Measurements from ENCODE around the gene ANGPTL7.
"Not testable (repeated sequence)": the region's sequence is repeated elsewhere in the genome, so short reads cannot be mapped to it uniquely, and the experiment has no call there.

Gene ANGPTL7

DNA sequence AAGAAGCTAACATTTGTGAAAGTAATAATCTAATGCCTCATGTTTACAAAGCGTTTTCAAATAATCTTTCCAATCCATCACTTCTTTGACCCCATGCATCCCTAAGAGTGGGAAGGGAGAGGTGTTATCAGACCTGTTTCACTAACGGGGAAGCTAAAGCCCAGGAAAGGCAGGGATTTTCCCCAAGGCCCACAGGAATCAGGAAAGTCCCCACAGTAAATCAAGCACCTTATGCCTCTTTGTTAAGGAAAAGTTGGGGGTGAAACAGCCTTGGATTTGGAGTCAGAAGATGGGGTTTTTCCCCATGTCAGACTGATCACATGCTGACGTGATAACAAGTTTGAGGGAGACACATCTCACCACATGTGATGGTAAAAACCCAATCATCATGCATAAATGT, 20.0 kb upstream of the ANGPTL7 start:
- DNase-seq (ENCODE audit: low read depth, low spot score): no peak

DNA sequence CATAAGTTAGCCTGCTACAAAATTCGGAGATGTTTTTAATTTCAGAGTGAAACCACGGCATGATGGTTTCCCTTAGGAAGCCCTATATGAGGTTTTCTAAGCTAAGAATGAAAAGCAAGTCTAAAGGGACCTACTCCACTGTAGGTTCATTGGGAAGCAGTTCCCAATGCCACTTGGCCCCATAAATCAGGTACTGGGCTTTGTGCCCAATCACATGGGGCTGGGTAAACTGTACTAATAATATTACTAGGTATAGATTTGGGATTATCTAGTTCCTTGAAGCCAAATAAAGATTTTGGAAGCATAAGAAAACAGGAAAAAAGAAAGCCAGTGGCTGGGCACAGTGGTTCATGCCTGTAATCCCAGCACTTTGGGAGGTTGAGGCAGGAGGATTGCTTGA, 19.1 kb upstream of the ANGPTL7 start:
- DNase-seq (ENCODE audit: low read depth, low spot score): no peak

DNA sequence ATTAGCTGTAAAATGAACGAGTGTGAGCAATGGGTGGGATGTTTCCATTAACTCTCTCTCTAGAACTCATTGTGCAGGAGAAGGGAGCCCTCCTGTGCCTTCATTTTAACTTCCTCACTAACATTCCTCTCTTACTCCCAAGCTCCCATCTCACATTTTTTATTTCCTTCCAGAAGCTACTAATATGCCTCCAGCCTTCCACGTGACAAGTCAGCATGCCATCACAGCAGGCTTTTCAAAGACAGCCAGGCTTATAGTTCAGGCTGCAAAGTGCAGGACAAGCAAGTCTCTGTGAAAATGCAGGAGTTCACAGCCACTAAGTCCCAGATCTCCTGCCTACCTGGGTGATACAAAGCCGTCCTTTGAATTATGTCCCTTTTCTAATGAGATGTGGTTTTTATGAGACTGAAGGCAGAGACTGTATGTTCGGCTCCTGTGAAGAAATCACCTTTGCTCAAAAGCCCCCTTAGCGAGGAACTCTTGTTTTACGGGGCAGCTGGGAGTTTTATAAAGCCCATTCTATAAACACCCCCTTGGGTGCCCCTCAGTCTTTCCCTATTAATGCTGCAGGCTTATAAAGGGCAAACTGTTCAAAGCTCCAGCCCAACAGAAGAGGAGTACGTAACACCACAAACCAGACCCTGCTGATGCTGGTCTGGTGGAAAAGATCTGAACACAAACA, 14.8 kb upstream of the ANGPTL7 start:
- DNase-seq (ENCODE audit: low read depth, low spot score): no peak

DNA sequence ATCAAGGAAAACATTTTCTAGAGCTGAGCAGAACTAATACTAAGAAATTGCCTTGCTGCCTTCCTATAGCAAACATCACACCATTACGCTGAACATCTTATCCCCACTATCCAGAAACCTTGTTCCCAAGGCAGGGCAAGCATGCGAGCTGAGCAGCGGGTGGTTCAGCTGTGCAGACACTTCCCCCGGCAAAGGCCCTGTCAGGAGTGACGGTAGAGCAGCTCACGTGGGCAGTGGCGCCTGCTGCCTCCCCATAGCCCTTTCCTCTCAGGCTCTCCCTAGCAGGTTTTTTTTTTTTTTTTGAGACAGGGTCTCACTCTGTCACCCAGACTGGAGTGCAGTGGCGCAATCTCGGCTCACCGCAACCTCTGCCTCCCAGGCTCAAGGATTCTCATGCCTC, 13.7 kb upstream of the ANGPTL7 start:
- no peak for DNase-seq (ENCODE audit: low read depth, low spot score)

DNA sequence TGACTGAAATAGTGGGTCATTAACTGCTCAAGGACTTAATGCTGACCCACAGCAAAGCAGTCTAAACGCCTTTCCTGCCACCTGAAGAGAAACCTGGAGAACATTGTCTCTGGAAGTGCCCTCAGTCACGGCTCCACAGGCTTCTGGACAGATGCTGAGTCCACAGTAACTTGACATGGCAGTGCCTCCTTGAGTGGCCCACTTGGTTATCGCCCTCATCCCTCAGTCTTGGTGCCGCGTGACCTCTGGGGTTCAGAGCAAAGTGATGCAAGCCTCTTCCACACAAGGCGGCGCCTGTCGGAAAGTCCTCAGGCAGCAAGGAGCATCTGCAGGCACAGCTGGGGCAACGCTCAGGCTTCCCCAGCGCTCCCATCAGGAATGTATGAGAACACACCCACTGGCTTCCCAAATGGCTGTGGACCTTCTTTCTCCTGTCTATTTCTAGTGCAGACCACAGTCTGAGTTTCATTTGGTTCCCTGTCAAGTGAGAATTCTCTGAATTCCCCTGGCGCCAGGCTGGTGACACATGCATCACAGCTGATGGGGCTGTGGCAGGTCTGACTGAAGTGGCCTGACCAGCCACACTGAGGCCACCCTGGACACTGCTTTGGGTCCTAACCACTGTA, 13.0 kb upstream of the ANGPTL7 start:
- no peak for DNase-seq (ENCODE audit: low read depth, low spot score)

DNA sequence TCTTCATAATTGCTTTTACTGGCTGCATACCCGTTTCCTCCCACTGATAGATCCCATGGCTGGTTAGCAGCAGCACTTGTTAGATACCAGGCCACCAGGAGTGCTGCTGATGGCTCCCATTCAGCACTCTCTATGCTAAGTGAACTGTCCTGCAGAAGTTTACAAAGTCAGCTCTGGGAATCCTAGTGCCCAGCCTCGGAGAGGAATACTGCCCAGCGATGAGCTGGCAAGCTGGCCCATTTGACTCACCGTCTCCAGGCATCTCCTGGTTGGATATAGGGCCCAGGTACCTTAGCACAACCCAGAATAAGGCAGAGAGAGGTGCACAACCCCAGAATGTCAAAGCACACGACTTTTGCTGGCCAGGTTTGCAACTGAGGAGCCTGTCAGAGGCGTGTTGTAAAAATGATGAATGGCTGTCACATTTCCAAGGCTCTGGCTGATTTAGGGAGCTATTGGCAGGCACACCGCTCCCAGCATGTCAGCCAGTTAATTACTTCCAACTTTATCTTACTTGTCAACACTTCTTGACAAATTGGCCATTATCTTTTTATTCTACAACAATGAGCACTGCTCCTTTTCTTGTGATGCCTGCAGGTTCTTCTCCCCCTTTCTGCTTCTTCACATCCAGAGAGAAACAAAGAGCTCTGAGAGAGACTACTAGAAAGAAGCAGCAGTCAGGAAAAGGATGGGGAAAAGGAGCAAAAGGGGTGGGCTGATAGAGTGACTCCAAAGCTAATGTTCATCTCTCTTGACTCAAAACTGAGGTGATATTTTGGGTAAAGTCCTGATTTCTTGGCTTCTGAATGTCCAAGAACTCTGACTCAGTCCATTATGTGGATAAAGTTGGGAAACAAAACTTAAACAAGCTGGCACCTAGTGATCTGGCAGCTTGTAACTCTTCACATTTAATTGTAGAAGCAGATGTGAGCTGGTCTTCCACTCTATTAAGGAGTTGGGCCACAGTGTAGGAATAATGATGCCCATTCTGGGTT, 10.8 kb upstream of the ANGPTL7 start:
- no peak for DNase-seq (ENCODE audit: low read depth, low spot score)

DNA sequence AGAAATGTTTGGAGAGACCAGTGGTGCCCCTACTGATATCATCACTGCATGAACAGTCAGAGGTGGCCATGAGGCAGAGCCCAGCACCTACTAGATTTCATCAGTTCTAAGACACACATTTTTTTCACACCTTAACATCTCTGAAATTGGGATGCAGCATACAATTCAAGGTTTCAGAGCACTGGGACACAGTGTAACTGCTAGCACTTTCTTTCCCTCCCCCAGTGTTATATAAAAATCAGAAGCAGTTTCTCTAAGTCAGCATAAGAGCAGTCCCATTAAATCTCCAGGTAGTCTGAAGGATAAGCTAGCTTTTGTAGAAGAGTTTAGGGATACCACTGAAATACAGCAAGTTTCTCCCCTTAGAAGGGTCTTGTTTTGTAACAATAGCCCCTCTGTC, 10.0 kb upstream of the ANGPTL7 start:
- no peak for DNase-seq (ENCODE audit: low read depth, low spot score)

DNA sequence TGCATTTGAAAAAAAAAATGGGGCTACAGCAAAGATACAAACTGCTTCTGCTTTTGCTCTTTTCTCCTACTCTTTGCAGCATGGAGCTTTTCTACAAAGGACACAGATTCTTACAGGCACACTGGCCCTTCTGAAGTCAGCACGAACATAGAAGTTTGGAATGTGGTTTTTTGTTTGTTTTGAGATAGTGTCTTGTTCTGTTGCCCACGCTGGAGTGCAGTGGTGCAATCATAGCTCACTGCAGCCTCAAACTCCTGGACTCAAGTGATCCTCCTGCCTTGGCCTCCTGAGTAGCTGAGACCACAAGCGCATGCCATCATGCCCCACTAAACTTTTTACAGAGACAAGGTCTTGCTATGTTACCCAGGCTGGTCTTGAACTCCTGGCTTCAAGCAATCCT, 9.4 kb upstream of the ANGPTL7 start:
- DNase-seq (ENCODE audit: low read depth, low spot score): not testable (repeated sequence)

DNA sequence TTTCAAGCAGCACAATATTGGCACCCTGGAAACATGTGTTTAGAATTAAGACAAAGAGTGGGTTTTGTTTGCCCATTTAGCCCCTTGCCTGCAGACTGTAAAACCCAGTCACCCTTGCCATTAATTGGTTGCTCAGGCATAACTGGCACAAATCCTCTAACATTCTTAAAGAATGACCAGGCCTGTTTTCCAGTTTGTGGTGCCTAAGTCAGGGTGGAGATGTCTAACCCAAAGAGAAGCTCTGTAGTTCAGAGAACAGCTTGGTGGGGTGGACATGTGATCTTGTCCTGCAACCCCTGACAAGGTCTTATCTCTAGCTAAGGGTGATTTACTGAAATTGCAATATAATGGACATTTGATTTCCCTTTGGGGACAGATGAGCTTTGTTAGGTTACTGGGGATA, 8.8 kb upstream of the ANGPTL7 start:
- no peak for DNase-seq (ENCODE audit: low read depth, low spot score)

DNA sequence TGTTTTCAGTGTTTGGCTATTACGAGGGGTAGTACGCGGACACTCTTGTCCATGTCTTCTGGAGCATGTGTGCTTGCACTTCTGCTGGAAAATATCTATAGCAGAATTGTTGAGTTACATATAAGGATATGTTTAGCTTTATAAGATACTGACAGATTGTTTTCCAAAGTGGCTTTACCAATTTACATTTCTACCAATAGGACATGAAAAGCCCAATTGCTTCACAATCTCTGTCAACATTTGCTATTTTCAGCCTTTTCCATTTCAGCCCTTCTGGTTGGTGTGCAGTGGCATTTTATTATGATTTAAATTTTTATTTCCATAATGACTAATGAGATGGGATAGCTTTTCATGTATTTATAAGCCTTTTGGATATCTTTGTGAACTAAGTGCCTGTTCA, 6.3 kb upstream of the ANGPTL7 start:
- DNase-seq (ENCODE audit: low read depth, low spot score): no peak

DNA sequence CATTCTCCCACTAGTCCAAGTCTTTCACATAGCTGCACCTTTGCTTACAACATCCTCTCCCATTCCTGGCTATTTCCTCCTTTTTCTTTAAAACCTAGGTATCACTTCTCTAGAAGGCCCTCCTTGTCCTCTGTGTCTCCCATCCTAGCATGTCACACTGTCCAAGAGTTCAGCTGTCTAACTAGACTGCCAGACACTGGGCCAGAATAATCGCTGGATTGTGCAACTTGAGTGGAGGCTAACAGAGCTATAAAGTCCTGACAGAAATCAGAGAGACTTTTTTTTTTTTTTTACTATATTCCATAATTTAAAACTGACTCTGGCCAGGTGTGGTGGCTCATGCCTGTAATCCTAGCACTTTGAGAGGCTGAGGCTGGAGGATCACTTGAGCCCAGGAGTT, 4.2 kb upstream of the ANGPTL7 start:
- DNase-seq (ENCODE audit: low read depth, low spot score): no peak

DNA sequence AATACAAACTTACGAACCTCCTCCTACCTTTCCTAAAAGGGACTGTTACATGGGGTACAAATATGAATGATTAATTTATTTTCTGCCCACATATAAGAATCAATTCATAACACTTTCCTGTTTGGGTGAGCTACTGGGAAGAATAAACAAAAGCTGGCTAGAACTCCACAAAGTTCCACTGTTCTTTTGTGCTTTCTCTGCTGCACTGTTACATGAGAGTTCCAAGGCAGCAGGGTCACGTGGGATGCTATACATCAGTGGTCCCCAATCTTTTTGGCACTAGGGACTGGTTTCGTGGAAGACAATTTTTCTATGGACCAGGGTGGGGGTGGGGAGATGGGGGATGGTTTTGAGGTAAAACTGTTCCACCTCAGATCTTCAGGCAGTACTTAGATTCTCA, 2.2 kb upstream of the ANGPTL7 start:
- DNase-seq (ENCODE audit: low read depth, low spot score): no peak

DNA sequence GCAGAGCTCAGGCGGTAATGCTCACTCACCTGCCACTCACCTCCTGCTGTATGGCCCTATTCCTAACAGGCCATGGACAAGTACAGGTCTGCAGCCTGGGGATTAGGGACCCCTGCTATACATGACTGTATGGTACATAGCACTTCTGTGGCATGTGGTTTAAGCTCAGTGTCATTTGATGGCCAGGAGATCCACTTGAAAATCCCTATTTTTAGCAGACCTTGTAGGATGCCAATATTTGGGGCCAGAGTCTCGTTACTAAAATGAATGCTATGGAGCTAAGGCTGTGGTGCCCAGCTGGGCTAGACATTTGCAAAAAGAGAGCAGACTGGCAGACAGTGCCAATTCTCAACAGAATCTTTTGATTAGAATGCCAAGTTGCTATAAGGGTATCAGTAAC, 1.7 kb upstream of the ANGPTL7 start:
- no peak for DNase-seq (ENCODE audit: low read depth, low spot score)

DNA sequence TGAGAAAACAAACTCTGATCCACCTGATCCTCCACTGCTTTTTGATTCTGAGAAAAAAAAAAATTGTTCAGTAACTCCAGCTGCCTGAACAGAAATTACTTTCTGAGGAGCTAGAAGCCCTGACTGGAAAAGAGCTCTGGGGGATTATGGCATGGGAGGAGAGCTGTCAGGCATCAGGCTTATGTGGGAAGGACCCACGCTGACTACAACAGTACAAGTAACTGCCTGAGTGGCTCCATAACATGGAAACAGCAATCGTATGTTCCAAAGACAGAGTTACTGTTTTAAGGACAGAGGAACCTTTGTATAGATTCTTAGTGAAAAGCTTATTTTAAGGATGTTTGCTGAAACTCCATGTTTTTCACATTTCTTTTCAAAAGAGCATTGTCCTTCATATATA, 1.2 kb upstream of the ANGPTL7 start:
- DNase-seq (ENCODE audit: low read depth, low spot score): no peak

DNA sequence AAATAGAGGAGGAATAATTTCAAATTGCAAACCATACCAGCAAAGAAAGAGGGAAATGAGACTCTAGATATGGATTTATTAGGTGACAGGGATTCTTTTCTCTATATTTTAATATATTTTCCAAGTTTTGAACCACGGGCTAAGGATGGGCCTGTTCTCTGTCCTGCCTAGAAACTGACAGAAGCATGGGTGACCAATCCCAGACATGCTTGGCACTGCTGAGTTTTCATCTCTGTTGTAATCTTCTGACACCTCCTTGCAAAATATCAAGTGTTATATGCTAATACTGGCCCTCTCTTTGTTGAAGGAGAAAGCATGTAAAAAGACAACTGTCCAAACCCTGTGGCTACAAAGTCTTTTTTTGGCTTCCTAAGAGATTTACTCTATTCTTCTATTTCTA, 774 bp upstream of the ANGPTL7 start:
- DNase-seq (ENCODE audit: low read depth, low spot score): no peak

DNA sequence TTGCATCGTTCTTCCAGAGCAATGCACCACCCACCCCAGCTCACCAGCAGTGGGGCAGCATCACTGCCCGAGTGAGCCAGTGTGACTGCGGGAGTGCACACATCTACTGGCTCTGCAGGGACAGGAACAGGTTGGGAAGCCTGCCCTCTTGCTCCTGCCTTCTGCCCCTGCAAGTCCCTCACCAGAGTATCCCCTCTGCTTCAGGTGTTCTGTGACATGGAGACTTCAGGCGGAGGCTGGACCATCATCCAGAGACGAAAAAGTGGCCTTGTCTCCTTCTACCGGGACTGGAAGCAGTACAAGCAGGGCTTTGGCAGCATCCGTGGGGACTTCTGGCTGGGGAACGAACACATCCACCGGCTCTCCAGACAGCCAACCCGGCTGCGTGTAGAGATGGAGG, 4.2 kb downstream of the ANGPTL7 start:
- no peak for DNase-seq (ENCODE audit: low read depth, low spot score)

DNA sequence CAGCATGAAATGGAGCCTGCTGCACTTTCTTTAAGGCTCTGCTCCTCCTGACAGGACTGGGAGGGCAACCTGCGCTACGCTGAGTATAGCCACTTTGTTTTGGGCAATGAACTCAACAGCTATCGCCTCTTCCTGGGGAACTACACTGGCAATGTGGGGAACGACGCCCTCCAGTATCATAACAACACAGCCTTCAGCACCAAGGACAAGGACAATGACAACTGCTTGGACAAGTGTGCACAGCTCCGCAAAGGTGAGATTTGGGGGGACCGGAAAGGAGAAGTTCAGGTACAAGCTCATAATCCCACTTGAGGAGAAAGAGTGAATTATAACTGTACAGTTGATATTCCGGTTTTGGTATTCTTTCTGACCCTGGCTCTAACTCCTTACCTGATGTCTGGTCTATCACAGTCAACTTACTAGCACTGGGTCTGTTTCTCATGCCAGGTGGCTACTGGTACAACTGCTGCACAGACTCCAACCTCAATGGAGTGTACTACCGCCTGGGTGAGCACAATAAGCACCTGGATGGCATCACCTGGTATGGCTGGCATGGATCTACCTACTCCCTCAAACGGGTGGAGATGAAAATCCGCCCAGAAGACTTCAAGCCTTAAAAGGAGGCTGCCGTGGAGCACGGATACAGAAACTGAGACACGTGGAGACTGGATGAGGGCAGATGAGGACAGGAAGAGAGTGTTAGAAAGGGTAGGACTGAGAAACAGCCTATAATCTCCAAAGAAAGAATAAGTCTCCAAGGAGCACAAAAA, 5.4 kb downstream of the ANGPTL7 start:
- DNase-seq (ENCODE audit: low read depth, low spot score): no peak

DNA sequence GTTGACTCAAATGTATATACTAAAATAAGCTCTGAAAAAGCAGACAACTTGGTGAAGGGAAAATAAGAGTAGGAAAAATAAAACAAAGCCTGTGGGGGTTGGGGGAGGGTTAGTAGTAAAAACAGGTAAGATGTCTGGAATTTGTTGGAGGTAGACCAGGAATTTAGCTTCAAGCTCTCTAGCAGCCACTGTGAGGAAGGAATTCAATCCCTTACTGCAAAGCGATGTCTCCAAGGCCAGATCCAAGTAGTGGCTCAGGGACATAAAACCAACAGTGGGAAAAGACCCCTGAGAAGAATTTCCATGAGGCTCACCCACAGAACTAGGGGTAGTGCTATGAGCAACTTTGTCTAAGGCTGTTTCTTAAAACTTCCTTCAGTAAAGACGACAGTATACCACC, 7.8 kb downstream of the ANGPTL7 start:
- DNase-seq (ENCODE audit: low read depth, low spot score): no peak

DNA sequence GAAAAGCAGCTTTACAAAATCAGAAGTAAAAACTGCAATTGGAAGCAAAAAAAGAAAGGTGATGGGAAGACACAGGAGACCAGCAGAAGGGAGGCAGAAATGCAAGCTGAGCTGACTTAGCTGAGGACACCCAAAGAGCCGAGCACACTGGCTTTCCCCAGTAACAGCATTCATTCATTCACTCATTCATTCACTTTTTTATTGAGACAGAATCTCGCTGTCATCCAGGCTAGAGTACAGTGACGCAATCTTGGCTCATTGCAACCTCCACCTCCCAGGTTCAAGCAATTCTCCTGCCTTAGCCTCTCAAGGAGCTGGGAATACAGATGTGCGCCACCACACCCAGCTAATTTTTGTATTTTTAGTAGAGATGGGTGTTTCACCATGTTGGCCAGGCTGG, 8.2 kb downstream of the ANGPTL7 start:
- DNase-seq (ENCODE audit: low read depth, low spot score): no peak

DNA sequence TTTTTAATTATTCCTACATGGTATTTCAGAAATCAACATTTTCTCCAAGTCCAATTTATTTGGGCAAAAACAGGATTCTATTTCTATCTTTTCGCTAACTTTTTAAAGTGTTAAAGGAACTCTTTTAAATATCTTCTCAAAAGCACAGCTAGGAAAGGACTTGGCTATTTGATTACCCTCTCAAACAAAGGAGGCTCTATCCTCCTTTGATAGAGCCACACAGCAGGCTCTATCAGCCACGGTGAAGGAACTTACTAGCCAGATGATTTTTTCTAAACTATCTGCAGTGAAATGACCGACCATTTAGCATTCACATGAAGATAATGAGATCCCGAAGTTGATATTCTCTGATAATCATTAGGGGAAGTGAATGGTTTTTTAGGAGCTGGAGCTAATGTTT, 9.1 kb downstream of the ANGPTL7 start:
- DNase-seq (ENCODE audit: low read depth, low spot score): no peak

DNA sequence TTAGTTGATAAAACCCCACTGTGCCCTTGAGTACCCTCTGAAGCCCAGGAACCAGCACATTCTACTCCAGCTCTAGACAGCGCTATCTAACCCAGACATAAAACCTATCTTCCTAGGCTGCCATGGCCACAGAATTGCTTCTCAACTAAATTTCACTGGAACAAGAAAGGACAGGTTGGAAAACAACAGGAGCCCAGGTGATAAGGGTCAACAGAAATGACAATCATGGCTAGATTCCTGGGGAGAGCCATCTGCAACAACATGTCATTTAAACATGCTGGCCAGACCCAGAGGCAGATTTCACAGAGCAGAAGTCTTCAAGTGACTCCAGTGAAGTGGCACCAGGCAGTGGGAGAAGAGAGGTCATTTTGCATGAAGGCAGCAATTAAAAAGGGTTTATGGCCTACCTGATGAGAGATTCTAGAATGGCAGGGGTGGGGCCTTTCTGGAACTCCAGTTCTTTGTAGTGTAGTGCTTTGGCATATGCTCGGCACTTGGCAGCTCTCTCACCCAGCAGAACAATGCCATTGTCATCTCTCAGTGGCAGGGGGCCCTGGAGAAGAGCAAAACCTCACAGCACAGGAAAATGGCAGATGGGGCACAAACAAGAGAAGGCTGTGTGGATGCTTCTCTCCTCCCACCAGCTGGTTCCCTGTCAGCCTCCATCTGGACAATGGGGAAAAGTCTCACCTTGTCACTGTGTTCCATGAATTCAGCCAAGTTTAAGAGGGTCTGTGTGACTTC, 9.9 kb downstream of the ANGPTL7 start:
- DNase-seq (ENCODE audit: low read depth, low spot score): no peak
